Caco-2 (cell line): Measurements from ENCODE around the gene TXLNB. TPM values are rescaled to one million over a fixed set of nuclear protein-coding genes. Genes with fewer than 3 reads are reported as not detected.

Experiments
- BruUV-seq: library from RNA; stranded (reverse); fragments of 400-500 nt; replicated peaks from 2 replicates; lab custom pipeline; 2021; lab: Mats Ljungman, UMichigan
- CTCF ChIA-PET: fragments of 300-600 bp; sonication (Branson Sonifier 250); formaldehyde crosslinking; loops from one replicate; lab custom pipeline; 2022; ENCODE audit warnings: antibody characterized with exemption; lab: Charles Lee
- POLR2A ChIA-PET: fragments of 300-600 bp; sonication (Branson Sonifier 250); formaldehyde crosslinking; loops from one replicate; lab custom pipeline; 2022; ENCODE audit warnings: antibody characterized with exemption; lab: Charles Lee
- DNase-seq, 2 experiments: peaks; one replicate each; pipeline versions ENCODE4 v3.0.0 to v3.0.0-alpha.2; 2020 to 2022
- H3K27me3 ChIP-seq: replicated peaks from 2 replicates; pipeline ENCODE4 v1.6.0; 2011; ENCODE audit warnings: low read length; ENCODE audit not compliant: control insufficient read depth, insufficient read depth
- H3K36me3 ChIP-seq: 2 replicates; pipeline ENCODE4 v1.5.1; 2011; ENCODE audit warnings: low read length; ENCODE audit not compliant: control insufficient read depth, insufficient read depth
- H3K4me1 ChIP-seq: fragments of 250-450 bp; sonication (Bioruptor Pico); 2 replicates; pipeline ENCODE4 v1.5.1; 2020; ENCODE audit warnings: mild to moderate bottlenecking
- H3K4me3 ChIP-seq: 2 replicates; pipeline ENCODE4 v1.5.1; 2011; ENCODE audit warnings: low read depth, mild to moderate bottlenecking, control low read depth, low read length
- H3K9me3 ChIP-seq: fragments of 250-450 bp; sonication (Bioruptor Pico); 2 replicates; pipeline ENCODE4 v1.5.1; 2020; ENCODE audit warnings: mild to moderate bottlenecking, moderate library complexity
- H3K27ac Mint-ChIP-seq: one replicate; pipeline ENCODE4 v1.8.0; 2022; ENCODE audit warnings: mixed read lengths; ENCODE audit not compliant: unreplicated experiment
- H3K27me3 Mint-ChIP-seq: one replicate; pipeline ENCODE4 v1.8.0; 2022; ENCODE audit warnings: mixed read lengths; ENCODE audit not compliant: insufficient read depth, unreplicated experiment
- H3K36me3 Mint-ChIP-seq: one replicate; pipeline ENCODE4 v1.8.0; 2022; ENCODE audit warnings: mild to moderate bottlenecking, mixed read lengths; ENCODE audit not compliant: insufficient read depth, unreplicated experiment
- H3K4me1 Mint-ChIP-seq: one replicate; pipeline ENCODE4 v1.8.0; 2022; ENCODE audit warnings: low read depth, mixed read lengths; ENCODE audit not compliant: unreplicated experiment
- H3K4me3 Mint-ChIP-seq: one replicate; pipeline ENCODE4 v1.8.0; 2022; ENCODE audit warnings: mild to moderate bottlenecking, moderate library complexity, mixed read lengths; ENCODE audit not compliant: unreplicated experiment
- H3K9me3 Mint-ChIP-seq: one replicate; pipeline ENCODE4 v1.8.0; 2022; ENCODE audit warnings: mixed read lengths; ENCODE audit not compliant: unreplicated experiment
- intact Hi-C: fragments of 100-400 bp; cut with micrococcal nuclease; formaldehyde crosslinking; loops from one replicate; pipeline ENCODE4 v1.10.0; 2022; ENCODE audit not compliant: unreplicated experiment
- total RNA-seq: library from RNA; stranded (reverse); gene quantifications from 2 replicates; pipeline ENCODE4 v1.2.3, GENCODE V29; 2022
- TF ChIP-seq, protein P1 (sequence below), 2 experiments: fragments of 200-600 bp in 1 of 2; IDR thresholded peaks; 1 replicate in 1 of 2; 2 replicates in 1 of 2; pipeline versions ENCODE4 v1.5.1 to v1.8.0; 2011 to 2022; ENCODE audit warnings: antibody characterized with exemption in 1 of 2, control low read depth in 1 of 2, inconsistent platforms in 1 of 2, low read depth in 1 of 2, low read length in 1 of 2, mild to moderate bottlenecking in 1 of 2, moderate library complexity in 1 of 2; ENCODE audit not compliant: insufficient read depth in 1 of 2, severe bottlenecking in 1 of 2, unreplicated experiment in 1 of 2

The TXLNB gene
- total RNA-seq, 1 experiment from 2014 or later = not detected

GRCh38 chr6:139278190-139278589, 13.6 kb downstream of the TXLNB start:
- no peak overlapping the region for H3K27ac Mint-ChIP-seq
- H3K36me3 ChIP-seq = no peaks in the 10 kb centered on the region
- H3K4me3 ChIP-seq = no peak overlapping the region
- DNase-seq = peak; percentile 14 to 42
- POLR2A ChIA-PET = no interaction called here
- H3K27me3 ChIP-seq = no peaks in the 10 kb centered on the region
- H3K4me1 ChIP-seq = peaks cover 18% of the 10 kb centered on the region
- CTCF ChIA-PET = no interaction called here
- no peaks in the 10 kb centered on the region for H3K27me3 Mint-ChIP-seq
- H3K9me3 ChIP-seq = no peaks in the 10 kb centered on the region
- TF ChIP-seq, protein P1, sequence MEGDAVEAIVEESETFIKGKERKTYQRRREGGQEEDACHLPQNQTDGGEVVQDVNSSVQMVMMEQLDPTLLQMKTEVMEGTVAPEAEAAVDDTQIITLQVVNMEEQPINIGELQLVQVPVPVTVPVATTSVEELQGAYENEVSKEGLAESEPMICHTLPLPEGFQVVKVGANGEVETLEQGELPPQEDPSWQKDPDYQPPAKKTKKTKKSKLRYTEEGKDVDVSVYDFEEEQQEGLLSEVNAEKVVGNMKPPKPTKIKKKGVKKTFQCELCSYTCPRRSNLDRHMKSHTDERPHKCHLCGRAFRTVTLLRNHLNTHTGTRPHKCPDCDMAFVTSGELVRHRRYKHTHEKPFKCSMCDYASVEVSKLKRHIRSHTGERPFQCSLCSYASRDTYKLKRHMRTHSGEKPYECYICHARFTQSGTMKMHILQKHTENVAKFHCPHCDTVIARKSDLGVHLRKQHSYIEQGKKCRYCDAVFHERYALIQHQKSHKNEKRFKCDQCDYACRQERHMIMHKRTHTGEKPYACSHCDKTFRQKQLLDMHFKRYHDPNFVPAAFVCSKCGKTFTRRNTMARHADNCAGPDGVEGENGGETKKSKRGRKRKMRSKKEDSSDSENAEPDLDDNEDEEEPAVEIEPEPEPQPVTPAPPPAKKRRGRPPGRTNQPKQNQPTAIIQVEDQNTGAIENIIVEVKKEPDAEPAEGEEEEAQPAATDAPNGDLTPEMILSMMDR (IDR thresholded peaks at IDR 0.05; ENCODE audit: insufficient read depth in 1 of 2, low read depth in 1 of 2, low read length in 1 of 2, severe bottlenecking in 1 of 2, unreplicated experiment in 1 of 2) = no peak
- peaks cover 15% of the 10 kb centered on the region for H3K4me1 Mint-ChIP-seq
- BruUV-seq = no TSS peak
- intact Hi-C loops = no loop called here
- no peak overlapping the region for H3K4me3 Mint-ChIP-seq
- H3K36me3 Mint-ChIP-seq = no peaks in the 10 kb centered on the region
- no peaks in the 10 kb centered on the region for H3K9me3 Mint-ChIP-seq

DNA sequence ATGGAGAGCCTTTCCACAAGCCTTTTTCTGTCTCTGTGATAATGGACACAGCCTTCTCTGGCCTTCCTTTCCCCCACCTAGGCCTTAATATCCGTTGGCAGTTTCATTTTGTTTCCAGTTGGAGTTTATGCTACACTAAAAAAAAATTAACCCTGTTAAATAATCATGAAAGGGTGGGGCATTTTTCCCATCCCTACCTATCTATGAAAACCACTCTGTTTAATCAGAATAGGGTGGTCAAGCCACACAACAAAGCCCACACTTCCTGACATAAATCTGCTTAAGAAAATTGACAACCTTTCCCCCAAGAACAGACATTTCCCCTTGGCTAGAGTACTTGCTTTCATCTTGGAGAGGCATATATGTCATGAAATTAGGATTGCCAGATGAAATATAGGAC, 14.2 kb downstream of the TXLNB start:
- Mint-ChIP-seq H3K27ac (no peak overlapping the region), H3K4me3 (no peak overlapping the region), H3K27me3 (no peaks in the 10 kb centered on the region), H3K9me3 (no peaks in the 10 kb centered on the region), H3K36me3 (no peaks in the 10 kb centered on the region), H3K4me1 (peaks cover 15% of the 10 kb centered on the region)
- Histone ChIP-seq H3K27me3 (no peaks in the 10 kb centered on the region), H3K4me1 (peaks cover 18% of the 10 kb centered on the region), H3K9me3 (no peaks in the 10 kb centered on the region), H3K4me3 (no peak overlapping the region), H3K36me3 (no peaks in the 10 kb centered on the region)
- POLR2A ChIA-PET = no interaction called here
- intact Hi-C loops = no loop called here
- CTCF ChIA-PET = no interaction called here
- BruUV-seq = no TSS peak
- TF ChIP-seq, protein P1 (IDR thresholded peaks at IDR 0.05; ENCODE audit: insufficient read depth in 1 of 2, low read depth in 1 of 2, low read length in 1 of 2, severe bottlenecking in 1 of 2, unreplicated experiment in 1 of 2) = no peak
- no peak for DNase-seq

DNA sequence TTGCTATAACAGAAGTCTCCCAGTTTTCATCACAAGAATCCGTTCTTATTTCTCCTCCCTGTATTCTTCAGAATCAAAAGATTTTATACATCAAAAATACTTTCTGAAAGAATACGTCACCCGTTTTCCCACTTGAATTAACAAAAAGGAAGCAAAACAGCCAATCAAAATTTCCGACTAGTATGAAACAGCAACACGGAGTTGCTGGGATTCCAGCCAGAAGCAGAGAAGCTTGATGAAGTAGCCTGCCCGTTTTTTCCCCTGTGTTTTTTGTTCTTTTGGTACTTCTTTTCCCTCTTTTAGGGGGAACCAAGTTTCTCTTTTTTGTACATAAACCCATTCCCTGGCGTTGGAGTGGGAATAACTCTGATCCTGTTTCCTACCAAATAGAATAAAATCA, 14.6 kb downstream of the TXLNB start:
- POLR2A ChIA-PET = no interaction called here
- Mint-ChIP-seq H3K36me3 (no peaks in the 10 kb centered on the region), H3K27ac (no peak overlapping the region), H3K27me3 (no peaks in the 10 kb centered on the region), H3K4me3 (no peak overlapping the region), H3K4me1 (peaks cover 15% of the 10 kb centered on the region), H3K9me3 (no peaks in the 10 kb centered on the region)
- no peaks in the 10 kb centered on the region for H3K27me3 ChIP-seq
- no TSS peak for BruUV-seq
- H3K9me3 ChIP-seq = no peaks in the 10 kb centered on the region
- no peaks in the 10 kb centered on the region for H3K36me3 ChIP-seq
- H3K4me3 ChIP-seq = no peak overlapping the region
- TF ChIP-seq, protein P1 (IDR thresholded peaks at IDR 0.05; ENCODE audit: insufficient read depth in 1 of 2, low read depth in 1 of 2, low read length in 1 of 2, severe bottlenecking in 1 of 2, unreplicated experiment in 1 of 2) = no peak
- no peak for DNase-seq
- intact Hi-C loops = no loop called here
- CTCF ChIA-PET = no interaction called here
- peaks cover 18% of the 10 kb centered on the region for H3K4me1 ChIP-seq
